A204.1 (cell line): ENCODE results near the gene HDAC6.
"Not testable (repeated sequence)": the region's sequence is repeated elsewhere in the genome, so short reads cannot be mapped to it uniquely, and the experiment has no call there.

ENCODE experiments used
- FAIRE-seq: peaks from 2 replicates; lab custom pipeline; 2012; peaks lifted over from hg19 to GRCh38; lab: Jason Lieb, UNC

HDAC6 gene

DNA sequence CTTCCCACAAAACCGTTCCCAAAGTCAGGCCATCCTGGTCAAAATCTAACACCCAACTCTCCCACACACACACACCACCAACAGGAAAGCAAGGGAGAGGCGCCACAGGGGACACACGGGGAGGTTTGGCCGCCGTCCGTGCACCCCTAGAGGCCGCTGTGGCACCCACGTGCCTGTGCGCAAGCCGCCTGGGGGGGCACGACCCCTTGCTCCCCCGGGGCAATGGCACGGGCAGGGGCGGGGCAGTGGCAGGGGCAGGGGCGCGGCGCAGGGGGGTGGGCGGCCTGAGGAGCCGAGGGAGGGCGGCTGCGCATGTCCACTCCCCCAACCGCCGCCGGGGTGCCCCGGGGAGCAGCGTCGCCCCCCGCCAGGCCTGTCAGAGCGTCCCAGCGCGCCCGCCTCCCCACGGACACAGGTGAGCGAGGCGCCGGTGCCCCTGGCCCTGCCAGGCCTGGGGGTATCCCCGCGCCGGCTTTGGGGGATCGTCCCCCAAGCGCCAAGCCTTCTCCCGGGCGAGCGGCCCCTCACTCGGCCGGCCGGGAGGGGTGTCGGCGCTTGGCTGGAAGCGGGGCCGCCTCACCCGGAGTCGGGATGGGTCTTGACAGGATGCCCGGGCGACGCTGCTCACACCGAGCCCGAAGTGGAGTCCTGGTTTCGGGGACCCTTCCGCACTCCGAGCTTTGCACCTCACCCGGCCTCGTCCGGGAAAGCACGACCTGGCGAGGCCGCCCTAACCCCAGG, 24.4 kb downstream of the HDAC6 start, which contains the start of gene ERAS:
ERAS (plus strand) TSS at position 379 of the 741 bp plus-strand sequence. CDS start 2,611 bp downstream, outside the sequence.
- FAIRE-seq, result no peak

DNA sequence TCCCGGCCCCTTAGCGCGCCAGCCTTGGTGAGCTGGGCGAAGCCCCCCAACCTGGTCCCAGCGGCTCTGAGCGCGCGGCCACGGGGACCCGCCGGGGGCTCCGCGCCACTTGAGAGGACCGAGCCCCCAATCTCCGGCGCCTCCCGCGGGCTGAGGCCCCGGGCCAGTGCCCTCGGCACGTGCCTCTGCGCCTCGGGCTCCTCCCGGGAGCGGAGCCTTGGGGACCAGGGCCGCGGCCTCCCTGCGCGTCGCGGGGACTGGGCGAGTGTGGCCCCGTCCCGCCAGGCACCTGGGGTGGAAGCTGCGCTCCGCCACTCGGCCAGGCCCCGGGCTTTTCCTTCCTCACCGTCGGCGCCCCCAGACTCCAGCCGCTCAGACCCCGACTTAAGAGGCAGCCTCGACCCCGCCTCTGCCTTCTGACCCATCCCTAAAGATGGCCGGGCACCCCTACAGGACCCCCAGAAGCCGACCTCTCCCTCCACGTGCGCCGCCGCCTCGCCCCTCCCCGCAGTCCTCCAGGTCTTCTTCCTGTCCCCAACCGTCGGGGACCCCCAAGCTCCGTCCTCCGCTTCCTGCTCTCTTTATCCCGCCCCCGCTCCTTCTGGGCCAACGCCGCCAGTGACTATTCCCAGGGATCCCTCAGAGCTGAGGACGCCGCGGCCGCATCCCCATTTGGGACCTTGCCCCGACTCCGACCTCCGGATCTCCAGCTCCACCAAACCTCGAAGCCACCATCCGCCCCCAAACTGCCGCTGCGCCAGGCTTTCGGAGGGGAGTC, 25.2 kb downstream of the HDAC6 start:
- FAIRE-seq, result no peak

DNA sequence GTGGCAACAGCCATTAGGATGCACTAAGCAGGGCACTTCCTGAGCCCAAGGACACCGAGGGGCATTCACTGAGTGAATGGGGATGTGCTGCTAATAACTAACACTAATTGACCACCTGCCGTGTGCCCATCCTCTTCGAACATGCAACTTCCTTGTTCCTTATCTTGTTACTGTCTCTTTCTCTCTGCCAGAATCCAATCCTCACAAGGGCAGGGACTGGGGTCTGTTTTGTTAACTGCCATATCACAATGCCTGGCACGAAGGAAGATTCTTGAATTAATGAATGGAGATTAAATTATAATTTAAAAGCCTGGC, 25.7 kb downstream of the HDAC6 start:
- FAIRE-seq, result no peak

DNA sequence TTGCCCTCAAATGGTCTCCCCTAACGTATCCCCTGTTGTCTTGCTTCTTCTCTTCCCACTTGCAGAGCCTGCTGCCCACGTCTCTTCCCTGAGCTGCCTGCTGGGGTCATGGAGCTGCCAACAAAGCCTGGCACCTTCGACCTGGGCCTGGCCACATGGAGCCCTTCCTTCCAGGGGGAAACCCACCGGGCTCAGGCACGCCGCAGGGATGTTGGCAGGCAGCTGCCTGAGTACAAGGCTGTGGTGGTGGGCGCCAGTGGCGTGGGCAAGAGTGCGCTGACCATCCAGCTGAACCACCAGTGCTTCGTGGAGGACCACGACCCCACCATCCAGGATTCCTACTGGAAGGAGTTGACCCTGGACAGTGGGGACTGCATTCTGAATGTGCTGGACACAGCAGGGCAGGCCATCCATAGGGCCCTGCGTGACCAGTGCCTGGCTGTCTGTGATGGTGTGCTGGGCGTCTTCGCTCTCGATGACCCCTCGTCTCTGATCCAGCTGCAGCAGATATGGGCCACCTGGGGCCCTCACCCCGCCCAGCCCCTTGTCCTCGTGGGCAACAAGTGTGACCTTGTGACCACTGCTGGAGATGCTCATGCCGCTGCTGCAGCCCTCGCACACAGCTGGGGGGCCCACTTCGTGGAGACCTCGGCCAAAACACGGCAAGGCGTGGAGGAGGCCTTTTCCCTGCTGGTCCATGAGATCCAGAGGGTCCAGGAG, 27.3 kb downstream of the HDAC6 start:
- no peak for FAIRE-seq

DNA sequence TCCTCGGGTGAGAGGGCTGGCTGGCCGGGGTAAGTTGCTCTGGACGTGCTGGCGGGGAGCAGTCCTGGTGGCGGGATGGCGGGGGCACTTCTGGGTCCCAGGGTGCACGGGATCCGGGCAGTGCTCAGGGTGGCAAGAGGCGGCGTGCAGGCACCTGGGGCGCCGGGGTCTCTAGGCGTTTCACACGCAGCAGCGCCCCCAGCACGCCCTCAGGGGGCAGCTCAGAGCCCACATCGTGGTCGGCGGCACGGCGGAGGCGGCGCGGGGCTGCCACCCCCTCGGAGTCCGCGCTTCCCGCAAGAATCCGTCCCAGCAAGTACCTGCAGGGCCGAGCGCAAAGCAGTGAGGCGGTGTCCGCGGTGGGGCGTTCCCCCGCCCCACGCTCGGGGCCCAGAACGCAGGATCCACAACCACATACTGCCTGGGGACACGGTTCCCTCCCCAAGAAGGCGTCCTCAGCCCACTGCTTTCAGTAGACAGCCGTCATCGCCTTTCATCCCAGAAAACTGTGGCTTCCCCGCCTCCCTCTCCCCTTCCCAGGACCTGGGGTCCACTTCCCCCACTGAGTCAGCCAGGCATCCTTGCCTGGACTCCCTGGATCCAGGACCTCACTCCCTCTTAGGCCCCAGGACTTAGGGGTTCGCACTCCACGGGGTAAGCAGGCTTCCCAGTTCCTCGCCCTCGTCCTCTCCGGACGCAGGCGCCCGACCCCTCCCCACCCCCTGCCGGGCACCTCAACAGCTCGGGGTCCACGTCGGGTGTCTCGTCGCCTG, 29.5 kb downstream of the HDAC6 start:
- no peak for FAIRE-seq

DNA sequence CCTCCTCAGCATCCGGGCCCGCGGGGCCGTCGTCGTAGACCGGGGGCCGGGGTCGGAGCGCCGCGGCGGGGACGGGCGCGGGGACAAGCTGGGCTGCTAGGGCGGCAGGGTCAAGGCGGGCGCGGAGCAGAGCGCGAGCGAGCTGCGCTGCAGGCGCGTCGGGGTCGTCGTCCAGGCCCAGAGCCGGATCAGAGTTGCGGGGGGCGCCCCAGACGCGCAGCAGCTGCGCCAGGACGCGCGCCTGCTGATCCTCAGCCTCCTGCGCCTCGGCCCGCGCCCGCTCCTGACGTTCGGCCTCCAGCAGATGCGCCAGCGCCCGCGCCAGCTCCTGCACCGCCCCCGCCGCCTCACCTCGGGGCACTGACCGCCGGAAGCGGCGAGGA, 30.0 kb downstream of the HDAC6 start:
- FAIRE-seq, result no peak

DNA sequence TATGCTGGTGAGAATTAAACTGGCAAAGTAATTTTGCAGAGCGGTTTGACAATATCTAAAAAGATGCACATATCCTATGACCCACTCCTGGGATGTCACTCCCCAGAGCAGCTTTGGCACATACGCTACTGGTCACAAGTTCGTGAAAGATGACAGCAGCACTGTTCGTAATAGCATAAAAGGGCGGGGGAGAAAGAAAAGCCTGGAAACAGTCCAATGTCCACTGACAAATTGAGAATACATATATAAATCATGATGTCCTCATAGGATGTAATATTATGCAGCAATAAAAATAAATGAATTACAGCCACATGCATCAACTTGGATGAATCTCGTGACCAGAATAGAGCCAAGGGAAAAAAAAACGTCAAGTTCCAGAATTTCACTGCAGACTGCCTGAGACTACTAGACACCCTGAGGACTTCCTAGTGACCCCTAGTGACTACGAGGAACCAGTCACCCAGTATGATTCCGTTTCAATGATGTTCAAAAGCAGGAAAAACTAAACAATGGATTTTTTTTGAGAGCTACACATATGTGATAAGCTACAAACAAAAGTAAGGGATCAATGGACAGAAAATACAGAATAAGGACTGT, 31.8 kb downstream of the HDAC6 start:
- no peak for FAIRE-seq

DNA sequence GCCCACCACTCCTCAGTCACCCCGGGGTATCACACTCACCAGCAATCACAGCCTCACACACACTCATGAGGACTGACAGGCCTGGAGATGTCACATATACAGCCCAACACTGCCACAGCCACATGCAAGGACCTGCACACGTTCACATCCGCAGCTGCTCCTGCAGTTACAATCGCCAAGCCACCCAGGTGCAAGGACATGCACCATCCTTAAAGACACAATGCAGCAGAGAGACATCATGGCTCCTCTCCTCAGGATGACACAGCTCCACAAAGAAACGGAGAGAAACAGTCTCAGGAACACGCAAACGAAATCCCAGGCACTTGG, 32.5 kb downstream of the HDAC6 start:
- FAIRE-seq, result no peak

DNA sequence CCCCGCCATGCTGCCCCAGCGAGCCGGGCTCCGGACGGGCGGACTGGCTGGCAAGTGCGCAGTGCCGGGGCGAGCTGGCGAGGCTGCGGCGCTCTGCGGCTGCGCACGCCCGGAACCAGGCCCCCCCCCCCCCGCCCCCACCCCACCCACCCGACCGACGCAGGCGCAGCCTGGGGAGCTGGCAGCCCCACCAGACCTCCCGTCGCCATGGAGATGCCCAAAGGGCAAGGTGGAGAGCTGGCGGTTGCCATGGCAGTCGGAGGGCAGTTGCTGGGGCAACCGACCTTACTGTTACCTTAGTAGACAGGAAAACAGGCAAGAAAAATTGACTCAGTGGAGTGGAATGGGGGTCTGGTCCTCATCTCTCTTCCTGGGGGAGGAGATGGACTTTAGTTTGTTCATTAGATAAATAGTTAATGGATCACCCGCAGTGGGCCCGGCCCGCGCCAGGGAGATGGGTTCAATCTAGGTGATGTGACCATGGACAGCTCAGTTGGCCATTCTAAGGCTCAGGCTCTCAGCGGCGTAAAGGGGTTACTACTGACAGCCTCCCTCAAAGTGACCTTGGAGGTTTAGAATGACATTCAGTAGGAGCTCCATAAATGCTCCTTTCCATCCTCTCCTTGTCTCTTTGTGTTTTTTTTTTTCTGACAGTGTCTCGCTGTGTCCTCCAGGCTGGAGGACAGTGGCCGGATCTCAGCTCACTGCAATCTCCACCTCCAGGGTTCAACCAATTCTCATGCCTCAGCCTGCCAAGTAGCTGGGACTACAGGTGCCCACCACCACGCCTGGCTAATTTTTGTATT, 33.9 kb downstream of the HDAC6 start, which contains the start of gene PCSK1N:
PCSK1N (minus strand) TSS at position 87 of the 806 bp plus-strand sequence; CDS start at position 9, 78 bp downstream.
- FAIRE-seq, result no peak

DNA sequence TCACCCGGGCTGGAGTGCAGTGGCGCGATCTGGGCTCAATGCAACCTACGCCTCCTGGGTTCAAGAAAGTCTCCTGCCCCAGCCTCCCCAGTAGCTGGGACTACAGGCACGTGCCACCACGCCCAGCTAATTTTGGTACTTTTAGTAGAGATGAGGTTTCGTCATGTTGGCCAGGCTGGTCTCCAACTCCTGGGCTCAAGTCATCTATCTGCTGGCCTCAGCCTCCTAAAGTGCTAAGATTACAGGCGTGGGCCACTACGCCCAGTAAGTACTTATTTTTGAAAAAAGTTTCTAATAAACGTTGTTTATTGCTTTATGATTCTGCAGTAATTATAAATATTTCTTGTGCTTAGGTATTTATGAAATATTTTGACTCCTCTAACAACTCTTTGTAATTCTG, 37.8 kb downstream of the HDAC6 start:
- FAIRE-seq, result no peak

DNA sequence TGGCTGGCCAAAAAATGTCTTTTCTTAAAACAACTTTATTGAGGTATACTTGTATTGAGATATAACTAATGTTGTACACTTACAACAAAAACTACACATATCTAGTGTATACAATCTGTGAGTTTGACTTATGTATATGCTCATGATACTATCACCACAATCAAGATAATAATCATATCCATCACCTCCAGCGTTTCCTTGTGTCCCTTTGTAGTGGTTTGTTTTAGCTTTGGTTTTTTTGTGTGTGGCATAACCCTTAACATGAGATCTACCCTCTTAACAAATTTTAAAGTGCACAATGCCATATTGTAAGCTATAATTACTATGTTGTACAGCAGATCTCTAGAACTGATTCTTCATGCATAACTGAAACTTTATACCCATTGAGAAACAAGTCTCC, 47.0 kb downstream of the HDAC6 start:
- no peak for FAIRE-seq

DNA sequence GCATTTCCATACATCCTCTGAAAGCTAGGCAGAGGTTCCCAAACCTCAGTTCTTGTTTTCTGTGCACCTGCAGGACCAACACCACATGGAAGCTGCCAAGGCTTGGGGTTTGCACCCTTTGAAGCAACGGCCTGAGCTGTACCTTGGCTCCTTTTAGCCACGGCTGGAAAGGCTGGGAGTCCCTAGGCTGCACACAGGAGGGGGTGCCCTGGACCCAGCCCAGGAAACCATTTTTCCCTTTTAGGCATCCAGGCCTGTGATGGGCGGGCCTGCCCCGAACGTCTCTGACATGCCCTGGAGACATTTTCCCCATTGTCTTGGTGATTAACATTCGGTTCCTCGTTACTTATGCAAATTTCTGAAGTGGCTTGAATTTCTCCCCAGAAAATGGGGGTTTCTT, 51.0 kb downstream of the HDAC6 start:
- no peak for FAIRE-seq

DNA sequence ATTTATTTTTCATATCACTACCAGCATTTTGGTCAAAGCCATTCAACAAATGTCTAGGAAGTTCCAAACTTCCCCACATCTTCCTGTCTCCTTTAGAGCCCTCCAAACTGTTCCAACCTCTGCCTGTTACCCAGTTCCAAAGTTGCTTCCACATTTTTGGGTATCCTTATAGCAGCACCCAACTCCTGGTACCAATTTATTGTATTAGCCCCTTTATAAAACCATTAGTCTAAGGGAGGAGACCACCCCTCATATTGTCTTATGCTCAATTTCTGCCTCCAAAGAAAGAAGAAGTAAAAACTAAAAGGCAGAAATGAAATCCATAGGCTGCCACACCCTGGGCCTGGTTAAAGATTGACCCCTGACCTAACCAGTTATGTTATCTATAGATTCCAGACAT, 51.6 kb downstream of the HDAC6 start:
- not testable (repeated sequence) for FAIRE-seq

DNA sequence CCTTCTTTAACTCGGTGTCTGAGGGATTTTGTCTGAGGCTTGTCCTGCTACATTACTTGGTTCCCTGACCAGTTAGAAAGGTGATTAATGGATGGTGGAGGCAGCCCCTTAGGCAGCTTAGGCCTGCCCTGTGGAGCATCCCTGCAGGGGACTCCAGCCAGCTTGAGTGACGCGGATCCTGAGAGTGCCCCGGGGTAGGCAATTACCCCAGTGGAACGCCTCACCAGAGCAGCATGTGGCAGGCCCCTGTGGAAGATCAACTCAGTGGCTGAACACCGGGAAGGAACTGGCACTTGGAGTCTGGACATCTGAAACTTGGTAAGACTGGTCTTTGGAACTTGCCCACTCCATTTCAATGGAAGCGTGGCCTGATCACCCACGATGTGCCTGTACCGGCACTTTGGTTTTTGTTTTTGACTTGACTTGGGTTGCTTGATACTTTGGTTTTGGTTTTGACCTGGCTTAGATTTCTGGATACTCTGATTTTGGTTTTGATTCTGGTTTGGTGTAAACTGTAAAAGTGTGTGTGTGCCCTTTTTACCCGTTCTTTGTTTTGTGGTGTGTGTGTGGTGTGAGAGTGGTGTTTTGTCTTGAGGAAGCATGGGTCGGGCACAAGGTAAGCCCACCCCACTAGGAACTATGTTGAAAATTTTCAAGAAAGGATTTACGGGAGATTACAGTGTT, 52.4 kb downstream of the HDAC6 start:
- not testable (repeated sequence) for FAIRE-seq

DNA sequence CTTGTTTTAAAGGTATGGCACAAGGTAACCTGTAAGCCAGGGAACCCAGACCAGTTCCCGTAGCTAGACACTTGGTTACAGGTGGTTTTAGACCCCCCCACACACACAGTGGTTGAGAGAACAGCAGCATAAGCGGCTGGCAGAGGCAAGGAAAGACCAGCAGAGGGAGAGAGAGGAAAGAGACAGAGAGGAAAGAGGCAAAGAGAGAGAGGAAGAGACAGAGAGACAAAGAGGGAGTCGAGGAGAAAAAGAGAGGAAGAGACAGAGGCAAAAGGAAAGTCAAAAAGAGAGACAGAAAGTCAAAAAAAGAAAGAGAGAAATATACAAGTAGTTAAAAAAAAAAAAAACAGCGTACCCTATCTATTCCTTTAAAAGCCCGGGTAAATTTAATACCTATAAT, 53.0 kb downstream of the HDAC6 start:
- no peak for FAIRE-seq

DNA sequence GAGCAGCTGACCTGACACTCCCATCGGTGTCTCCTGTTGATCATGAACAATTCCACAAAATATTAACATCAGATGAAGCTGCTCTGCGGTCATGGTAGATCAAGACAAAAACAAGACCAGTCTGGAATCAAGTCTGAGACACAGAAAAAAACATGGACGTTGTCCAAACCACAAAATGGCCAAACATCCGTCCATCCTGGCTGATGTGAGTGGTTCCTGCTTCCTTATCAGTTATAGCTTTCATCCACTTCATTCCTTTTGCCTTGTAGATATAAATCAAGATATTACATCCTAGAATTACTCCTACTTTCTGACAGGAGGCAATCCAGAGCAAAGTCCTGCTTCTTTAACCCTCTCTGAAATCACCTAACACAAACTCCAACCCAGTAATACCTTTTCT, 62.3 kb downstream of the HDAC6 start:
- FAIRE-seq, result no peak

DNA sequence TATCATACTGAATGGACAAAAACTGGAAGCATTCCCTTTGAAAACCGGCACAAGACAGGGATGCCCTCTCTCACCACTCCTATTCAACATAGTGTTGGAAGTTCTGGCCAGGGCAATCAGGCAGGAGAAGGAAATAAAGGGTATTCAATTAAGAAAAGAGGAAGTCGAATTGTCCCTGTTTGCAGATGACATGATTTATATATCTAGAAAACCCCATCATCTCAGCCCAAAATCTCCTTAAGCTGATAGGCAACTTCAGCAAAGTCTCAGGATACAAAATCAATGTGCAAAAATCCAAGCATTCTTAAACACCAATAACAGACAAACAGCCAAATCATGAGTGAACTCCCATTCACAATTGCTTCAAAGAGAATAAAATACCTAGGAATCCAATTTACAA, 70.2 kb downstream of the HDAC6 start:
- not testable (repeated sequence) for FAIRE-seq
